Measurements from ENCODE around the gene CFAP410. TPM values are rescaled to one million over a fixed set of nuclear protein-coding genes. Genes with fewer than 3 reads are reported as not detected.

The CFAP410 gene
- total and polyA plus RNA-seq, 2 of the 13 experiments (the other 11 are each of a cell fraction or from before 2014, with no cell fraction given), result 8.0 to 20.1 TPM

DNA sequence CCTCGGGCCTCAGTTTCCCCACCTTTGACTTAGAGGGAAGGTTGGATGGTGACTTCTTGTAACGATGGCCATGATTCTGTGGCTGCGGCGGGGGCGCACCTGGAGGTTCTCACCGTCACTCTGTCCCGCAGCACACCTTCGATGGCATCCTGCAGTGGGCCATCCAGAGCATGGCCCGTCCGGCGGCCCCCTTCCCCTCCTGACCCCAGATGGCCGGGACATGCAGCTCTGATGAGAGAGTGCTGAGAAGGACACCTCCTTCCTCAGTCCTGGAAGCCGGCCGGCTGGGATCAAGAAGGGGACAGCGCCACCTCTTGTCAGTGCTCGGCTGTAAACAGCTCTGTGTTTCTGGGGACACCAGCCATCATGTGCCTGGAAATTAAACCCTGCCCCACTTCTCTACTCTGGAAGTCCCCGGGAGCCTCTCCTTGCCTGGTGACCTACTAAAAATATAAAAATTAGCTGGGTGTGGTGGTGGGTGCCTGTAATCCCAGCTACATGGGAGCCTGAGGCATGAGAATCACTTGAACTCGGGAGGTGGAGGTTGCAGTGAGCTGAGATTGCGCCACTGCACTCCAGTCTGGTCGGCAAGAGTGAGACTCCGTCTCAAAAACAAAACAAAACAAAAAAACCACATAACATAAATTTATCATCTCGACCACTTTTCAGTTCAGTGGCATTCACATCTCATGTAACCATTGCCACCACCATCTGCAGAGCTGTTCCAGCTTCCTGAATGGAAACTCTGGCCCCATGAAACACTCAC is 41.5 kb downstream of the CFAP410 start (continued):
- TF ChIP-seq ZFY (CRISPR knock-in tag; IDR thresholded peaks at IDR 0.05) (0 out of 2 replicates have a peak, but pooled peaks have one; percentile 19), FOXA3 (CRISPR knock-in tag; IDR thresholded peaks at IDR 0.05) (peak; percentile 70), ZNF879 (CRISPR knock-in tag; IDR thresholded peaks at IDR 0.05) (no peak), MAZ (IDR thresholded peaks at IDR 0.05; ENCODE audit: borderline replicate concordance, low read depth, low read length) (no peak), MAZ (CRISPR knock-in tag; IDR thresholded peaks at IDR 0.05; ENCODE audit: low read depth) (peak; percentile 44; the same call in 1 of the 2 replicates), HOXA5 (CRISPR knock-in tag; IDR thresholded peaks at IDR 0.05) (0 out of 2 replicates have a peak, but pooled peaks have one; percentile 37), ZNF501 (CRISPR knock-in tag; IDR thresholded peaks at IDR 0.05) (peak; percentile 43; the same call in 1 of the 2 replicates), EED (CRISPR knock-in tag; IDR thresholded peaks at IDR 0.05) (peak; percentile 60; the same call in 1 of the 2 replicates), KDM3A (CRISPR knock-in tag; IDR thresholded peaks at IDR 0.05; ENCODE audit: low read depth) (0 out of 2 replicates have a peak, but pooled peaks have one; percentile 41), RFX5 (IDR thresholded peaks at IDR 0.05; ENCODE audit: low read depth, low read length) (no peak), NR2F6 (IDR thresholded peaks at IDR 0.05) (no peak), NR2F6 (CRISPR knock-in tag; IDR thresholded peaks at IDR 0.05) (0 out of 2 replicates have a peak, but pooled peaks have one; percentile 20), FOXO1 (CRISPR knock-in tag; IDR thresholded peaks at IDR 0.05) (peak; percentile 91), RAD21 (CRISPR knock-in tag; IDR thresholded peaks at IDR 0.05) (peak; percentile 89), PITX1 (CRISPR knock-in tag; IDR thresholded peaks at IDR 0.05) (peak; percentile 24; the same call in 1 of the 2 replicates), ZNF766 (CRISPR knock-in tag; IDR thresholded peaks at IDR 0.05; ENCODE audit: borderline replicate concordance) (no peak), ZNF605 (CRISPR knock-in tag; IDR thresholded peaks at IDR 0.05) (peak; percentile 60; the same call in 1 of the 2 replicates), ZNF12 (CRISPR knock-in tag; IDR thresholded peaks at IDR 0.05) (no peak), BHLHE40 (IDR thresholded peaks at IDR 0.05; ENCODE audit: low read length) (peak; percentile 34; the same call in 1 of the 2 replicates), FOXJ3 (CRISPR knock-in tag; IDR thresholded peaks at IDR 0.05; ENCODE audit: borderline replicate concordance) (peak; percentile 30; the same call in 1 of the 2 replicates), RXRB (CRISPR knock-in tag; IDR thresholded peaks at IDR 0.05; ENCODE audit: borderline replicate concordance) (peak; percentile 35; the same call in 1 of the 2 replicates), NRL (CRISPR knock-in tag; IDR thresholded peaks at IDR 0.05; ENCODE audit: borderline replicate concordance) (0 out of 2 replicates have a peak, but pooled peaks have one; percentile 17), SAP130 (CRISPR knock-in tag; IDR thresholded peaks at IDR 0.05; ENCODE audit: low read depth) (peak; percentile 51; the same call in 1 of the 2 replicates), ZBTB38 (CRISPR knock-in tag; IDR thresholded peaks at IDR 0.05) (peak; percentile 44; the same call in 1 of the 2 replicates)
- TF ChIP-seq, protein P1, sequence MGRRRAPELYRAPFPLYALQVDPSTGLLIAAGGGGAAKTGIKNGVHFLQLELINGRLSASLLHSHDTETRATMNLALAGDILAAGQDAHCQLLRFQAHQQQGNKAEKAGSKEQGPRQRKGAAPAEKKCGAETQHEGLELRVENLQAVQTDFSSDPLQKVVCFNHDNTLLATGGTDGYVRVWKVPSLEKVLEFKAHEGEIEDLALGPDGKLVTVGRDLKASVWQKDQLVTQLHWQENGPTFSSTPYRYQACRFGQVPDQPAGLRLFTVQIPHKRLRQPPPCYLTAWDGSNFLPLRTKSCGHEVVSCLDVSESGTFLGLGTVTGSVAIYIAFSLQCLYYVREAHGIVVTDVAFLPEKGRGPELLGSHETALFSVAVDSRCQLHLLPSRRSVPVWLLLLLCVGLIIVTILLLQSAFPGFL (CRISPR knock-in tag; IDR thresholded peaks at IDR 0.05), result no peak
- TF ChIP-seq, protein P2, sequence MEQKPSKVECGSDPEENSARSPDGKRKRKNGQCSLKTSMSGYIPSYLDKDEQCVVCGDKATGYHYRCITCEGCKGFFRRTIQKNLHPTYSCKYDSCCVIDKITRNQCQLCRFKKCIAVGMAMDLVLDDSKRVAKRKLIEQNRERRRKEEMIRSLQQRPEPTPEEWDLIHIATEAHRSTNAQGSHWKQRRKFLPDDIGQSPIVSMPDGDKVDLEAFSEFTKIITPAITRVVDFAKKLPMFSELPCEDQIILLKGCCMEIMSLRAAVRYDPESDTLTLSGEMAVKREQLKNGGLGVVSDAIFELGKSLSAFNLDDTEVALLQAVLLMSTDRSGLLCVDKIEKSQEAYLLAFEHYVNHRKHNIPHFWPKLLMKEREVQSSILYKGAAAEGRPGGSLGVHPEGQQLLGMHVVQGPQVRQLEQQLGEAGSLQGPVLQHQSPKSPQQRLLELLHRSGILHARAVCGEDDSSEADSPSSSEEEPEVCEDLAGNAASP (CRISPR knock-in tag; IDR thresholded peaks at IDR 0.05; ENCODE audit: borderline replicate concordance), result peak; percentile 55; the same call in 1 of the 2 replicates
- TF ChIP-seq, protein P3, sequence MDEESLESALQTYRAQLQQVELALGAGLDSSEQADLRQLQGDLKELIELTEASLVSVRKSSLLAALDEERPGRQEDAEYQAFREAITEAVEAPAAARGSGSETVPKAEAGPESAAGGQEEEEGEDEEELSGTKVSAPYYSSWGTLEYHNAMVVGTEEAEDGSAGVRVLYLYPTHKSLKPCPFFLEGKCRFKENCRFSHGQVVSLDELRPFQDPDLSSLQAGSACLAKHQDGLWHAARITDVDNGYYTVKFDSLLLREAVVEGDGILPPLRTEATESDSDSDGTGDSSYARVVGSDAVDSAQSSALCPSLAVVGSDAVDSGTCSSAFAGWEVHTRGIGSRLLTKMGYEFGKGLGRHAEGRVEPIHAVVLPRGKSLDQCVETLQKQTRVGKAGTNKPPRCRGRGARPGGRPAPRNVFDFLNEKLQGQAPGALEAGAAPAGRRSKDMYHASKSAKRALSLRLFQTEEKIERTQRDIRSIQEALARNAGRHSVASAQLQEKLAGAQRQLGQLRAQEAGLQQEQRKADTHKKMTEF (CRISPR knock-in tag; IDR thresholded peaks at IDR 0.05), result 0 out of 2 replicates have a peak, but pooled peaks have one; percentile 18
